NCI-H1092 treated with DMSO at 0.1 percent for 48 hours (cell line): ENCODE results near the gene SERTM2.
"Not testable (repeated sequence)": the region's sequence is repeated elsewhere in the genome, so short reads cannot be mapped to it uniquely, and the experiment has no call there.

Source experiments
- DNase-seq: peaks from one replicate; lab custom pipeline; 2025; lab: John Stamatoyannopoulos, UW

SERTM2 gene

DNA sequence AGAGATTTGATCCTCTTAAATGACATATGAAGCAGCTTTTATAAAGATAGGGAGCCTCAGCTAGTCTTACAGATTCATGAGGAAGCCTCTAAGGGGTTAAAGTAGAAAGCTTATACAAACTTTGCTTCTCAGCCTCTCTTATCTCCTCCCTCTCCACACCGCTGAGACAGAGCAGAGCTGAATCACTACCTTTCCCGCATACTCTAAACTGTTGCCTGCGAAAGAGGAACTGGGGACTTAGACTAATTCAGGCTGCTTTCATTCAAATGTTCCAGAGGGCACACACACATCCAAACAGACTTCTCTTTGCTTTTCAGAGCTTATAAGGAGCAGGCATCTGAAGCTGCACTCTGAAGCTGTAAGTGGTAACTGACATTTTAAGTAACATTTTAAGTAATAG is at the start of gene SERTM2:
Gene SERTM2, plus strand, starts transcription at position 169 of the 400 bp plus-strand sequence. CDS start 7,213 bp downstream, outside the sequence.
- no peak for DNase-seq

- DNase-seq = no peak
Measured at GRCh38 chrX:111465669-111466068, 45.8 kb upstream of the SERTM2 start.

GRCh38 chrX:111467896-111468295 is 43.5 kb upstream of the SERTM2 start:
- peak; percentile 29 for DNase-seq

DNA sequence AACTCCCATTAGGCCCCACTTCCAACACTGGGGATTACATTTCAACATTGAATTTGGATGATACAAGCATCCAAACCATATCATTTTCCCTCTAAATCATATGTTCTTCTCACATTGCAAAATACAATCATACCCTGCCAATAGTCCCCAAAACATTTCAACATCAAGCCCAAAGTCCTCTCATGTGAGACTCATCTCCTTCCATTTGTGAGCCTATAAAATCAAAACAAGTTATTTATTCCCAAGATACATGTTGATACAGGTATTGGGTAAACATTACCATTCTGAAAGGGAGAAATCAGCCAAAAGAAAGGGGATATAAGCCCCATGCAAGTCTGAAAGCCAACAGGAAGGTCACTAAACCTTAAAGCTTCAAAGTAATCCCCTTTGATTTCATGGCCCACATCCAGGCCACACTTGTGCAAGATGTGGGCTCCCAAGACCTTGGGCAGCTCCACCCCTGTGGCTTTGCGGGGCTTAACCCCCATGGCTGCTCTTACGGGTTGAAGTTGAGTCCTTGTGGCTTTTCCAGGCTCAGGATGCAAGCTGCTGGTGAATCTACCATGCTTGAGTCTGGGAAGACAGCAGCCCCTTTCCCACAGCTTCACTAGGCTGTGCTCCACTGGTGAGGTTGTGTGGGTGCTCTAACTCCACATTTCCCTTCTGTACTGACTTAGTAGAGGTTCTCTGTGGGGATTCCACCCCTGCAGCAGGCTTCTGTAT is 40.6 kb upstream of the SERTM2 start:
- DNase-seq = no peak

- no peak for DNase-seq
Measured at GRCh38 chrX:111481896-111482295, 29.5 kb upstream of the SERTM2 start.

GRCh38 chrX:111483135-111483534 is 28.3 kb upstream of the SERTM2 start:
- DNase-seq = no peak

- DNase-seq = no peak
Measured at GRCh38 chrX:111483881-111484280, 27.6 kb upstream of the SERTM2 start.

GRCh38 chrX:111490688-111491087 is 20.8 kb upstream of the SERTM2 start:
- DNase-seq = no peak

- DNase-seq = peak; percentile 55
Measured at GRCh38 chrX:111492085-111492484, 19.4 kb upstream of the SERTM2 start.

DNA sequence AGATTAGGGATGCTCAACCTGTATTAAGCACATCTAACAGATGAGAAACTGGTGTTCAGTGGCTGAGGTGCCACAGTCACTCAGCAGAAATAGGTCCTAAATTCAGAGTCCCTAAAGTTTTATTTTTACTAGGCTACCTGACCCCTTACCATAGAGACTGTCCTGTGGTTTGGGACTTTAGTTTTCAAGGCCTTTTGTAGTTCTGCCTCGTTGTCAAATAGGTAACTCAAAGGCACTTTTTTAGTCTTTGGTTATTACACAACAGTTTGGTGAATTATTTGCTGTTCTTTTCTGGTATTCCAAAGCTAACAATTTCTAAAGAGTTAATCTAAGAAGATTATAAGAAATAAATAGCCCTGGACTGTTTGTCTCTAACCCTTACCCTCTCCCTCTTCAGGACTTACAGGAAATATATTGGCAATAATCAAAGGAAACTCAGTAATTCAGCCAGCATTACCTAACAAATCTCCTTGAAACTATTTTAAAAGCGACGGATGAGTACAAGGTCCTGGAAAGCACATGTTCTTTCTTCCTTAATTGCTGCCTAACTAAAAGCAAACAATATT is 12.8 kb upstream of the SERTM2 start:
- no peak for DNase-seq

DNA sequence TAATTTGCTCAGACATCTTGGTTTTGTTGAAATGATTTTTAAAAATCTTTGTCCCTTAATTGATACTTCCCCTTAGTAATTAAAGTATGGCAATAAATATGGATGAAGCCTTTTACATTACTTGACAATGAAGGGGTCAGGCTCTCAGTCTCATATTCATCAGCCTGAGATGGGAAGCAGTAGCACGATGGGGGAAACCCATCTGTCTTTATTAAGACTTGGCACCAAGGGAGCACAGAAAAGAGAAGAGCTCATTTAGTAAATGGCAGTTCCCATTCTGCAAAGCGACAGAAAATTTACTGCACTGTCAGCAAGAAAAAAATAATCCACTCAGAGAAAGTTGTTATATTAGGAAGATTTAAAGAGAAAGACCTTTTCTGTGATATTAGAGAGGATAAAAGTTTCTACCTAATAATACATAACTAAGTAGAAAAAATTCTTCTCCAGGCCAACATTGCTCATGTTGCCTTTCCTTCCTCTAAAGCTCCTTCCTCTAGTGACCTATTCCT is 7.9 kb upstream of the SERTM2 start:
- no peak for DNase-seq

- no peak for DNase-seq
Measured at GRCh38 chrX:111504941-111505340, 6.5 kb upstream of the SERTM2 start.

DNA sequence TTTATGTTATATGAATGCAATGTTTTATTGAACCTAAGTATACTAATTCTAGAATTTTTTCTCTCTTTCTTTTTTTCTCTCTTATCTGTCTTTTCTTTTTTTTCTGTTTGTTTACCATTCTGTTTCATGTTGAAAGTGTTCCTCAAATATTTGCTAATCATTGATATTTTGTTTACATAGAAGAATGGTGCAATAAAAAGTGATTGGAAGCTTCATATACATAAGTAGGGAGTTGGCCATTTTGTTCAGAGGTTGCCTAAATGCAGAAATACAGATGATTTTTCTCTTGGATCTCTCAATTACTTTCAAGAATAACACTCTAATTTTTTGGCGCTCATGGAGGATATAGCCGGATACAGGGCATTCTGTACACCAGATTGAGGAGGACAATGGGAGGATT is 5.7 kb upstream of the SERTM2 start:
- no peak for DNase-seq

GRCh38 chrX:111506826-111507225 is 4.6 kb upstream of the SERTM2 start:
- no peak for DNase-seq

- no peak for DNase-seq
Measured at GRCh38 chrX:111507933-111508332, 3.5 kb upstream of the SERTM2 start.

GRCh38 chrX:111515298-111515697 is 3.9 kb downstream of the SERTM2 start:
- DNase-seq = no peak

GRCh38 chrX:111518667-111519066 is 7.2 kb downstream of the SERTM2 start:
- DNase-seq = no peak

DNA sequence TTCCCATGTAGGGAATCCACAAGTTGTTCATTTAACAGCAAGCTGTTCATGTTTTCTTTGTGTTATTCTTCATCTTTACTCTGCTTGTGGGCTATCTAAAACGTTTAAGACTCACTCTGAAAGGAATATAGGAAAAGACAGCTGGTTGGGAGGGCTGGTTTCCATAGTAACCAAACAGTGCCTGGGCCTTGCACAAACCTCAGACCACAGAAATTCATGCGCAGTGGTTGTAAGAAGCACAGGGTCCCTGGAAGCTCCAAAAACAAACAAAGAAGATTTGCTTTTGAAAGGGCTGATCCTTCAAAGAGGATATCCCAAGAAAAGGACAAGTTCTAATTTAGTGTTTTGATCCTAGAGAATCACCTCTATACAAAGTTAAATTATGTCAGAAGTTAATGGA is 7.8 kb downstream of the SERTM2 start:
- peak; percentile 38 for DNase-seq

DNA sequence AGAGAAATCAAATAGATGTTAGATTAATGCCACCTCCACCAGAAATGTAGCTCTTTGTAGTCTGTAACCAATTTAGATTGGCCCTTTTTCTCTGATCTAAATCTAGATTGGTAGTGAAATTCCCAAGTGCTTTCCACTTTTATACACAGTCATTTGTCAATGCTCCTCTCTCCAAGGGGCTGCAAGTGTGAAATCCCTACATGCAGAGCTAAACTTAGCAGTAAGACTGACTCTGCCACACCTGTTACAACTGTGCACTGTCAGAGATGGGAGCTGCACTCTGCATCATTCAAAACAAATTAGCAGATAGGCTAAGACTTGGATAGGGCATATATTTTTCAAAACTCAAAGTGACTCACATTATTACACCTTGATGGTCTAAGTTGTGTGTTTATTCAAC is 9.1 kb downstream of the SERTM2 start:
- DNase-seq = no peak

GRCh38 chrX:111521169-111521568 is 9.7 kb downstream of the SERTM2 start:
- DNase-seq = no peak

DNA sequence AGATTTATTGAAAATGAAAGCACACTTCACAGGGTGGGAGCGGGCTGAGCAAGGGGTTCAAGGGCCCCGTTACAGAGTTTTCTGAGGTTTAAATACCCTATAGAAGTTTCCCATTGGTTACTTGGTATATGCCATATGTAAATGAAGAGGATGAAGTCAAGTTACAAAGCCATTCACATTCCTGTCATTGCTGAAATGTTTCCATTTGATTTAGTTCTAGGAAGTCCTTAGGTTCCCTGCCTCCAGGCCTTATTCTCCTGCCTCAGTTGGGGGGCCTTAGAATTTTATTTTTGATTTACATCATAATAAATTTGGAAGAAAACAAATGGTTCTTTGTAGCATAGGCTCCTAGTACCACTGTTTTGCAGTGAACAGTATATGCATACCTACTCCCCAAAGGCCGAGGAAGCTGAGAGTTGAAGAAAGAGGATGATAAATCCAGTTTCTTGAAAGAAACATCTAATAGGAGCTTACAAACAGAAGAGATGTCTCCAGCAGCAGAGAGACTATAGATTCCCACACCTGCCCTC is 31.8 kb downstream of the SERTM2 start:
- DNase-seq = no peak

DNA sequence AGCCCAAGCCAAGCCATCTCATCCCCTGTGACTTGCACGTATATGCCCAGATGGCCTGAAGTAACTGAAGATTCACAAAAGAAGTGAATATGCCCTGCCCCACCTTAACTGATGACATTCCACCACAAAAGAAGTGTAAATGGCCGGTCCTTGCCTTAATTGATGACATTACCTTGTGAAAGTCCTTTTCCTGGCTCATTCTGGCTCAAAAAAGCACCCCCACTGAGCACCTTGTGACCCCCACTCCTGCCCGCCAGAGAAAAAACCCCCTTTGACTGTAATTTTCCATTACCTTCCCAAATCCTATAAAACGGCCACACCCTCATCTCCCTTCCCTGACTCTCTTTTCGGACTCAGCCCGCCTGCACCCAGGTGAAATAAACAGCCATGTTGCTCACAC is 37.8 kb downstream of the SERTM2 start:
- not testable (repeated sequence) for DNase-seq

DNA sequence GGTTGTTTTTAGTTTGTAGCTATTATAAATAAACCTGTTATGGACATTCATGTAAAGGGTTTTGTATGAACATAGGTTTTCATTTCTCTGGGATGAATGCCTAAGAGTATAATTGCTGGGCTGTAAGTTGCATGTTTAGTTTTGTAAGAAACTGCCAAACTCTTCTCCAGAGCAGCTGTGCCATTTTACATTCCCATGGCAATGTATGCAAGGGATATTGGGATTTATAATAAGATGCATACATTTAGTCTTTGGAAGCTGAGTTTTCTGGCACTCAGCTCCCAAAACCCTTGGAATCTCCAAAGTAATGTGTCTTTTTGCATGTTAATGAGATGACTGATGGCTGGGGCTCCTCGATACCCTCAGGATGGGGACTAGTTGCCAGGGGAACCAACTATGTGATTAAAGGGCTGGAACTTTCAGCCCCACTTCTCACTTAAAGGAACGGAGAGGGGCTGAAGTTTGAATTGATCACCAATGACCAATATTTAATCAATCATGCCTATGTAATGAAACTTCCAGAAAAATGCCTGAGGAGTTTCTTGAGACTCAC is 44.0 kb downstream of the SERTM2 start:
- no peak for DNase-seq
